OCI-LY3 (cell line): ENCODE data around the gene OLA1.

ENCODE experiments used
- EZH2phosphoT487 ChIP-seq: fragments of 200-600 bp; shearing (Covaris generic); IDR thresholded peaks from 2 replicates; pipeline ENCODE4 v1.6.1; 2018; ENCODE audit warnings: antibody characterized with exemption, mixed run types, low read depth
- TF ChIP-seq, protein P1 (sequence below): fragments of 200-600, 300-600 bp; sonication (generic); IDR thresholded peaks from 2 replicates; pipeline ENCODE4 v1.5.1; 2014; ENCODE audit warnings: antibody characterized with exemption, low read length, low read depth

DNA sequence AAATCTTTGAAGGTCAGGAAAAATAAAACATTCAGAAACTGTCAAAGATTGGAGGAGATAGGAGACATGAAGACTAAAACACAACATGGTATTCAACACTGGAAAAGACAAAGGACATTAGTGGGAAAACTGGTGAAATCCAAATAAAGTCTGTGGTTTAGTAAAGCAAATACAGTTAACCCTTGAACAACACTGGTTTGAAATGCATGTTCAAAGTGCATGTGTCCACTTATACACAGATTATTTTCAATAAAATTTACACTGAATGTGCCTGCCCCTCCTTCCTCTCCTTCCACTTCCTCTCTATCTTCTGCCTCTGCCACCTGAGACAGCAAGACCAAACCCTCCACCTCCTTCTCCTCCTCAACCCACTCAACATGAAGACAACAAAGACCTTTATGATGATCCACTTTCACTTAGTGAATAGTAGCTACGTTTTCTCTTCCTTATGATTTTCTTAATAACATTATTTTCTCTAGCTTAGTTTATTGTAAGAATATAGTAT is 14.5 kb downstream of the OLA1 start:
- TF ChIP-seq, protein P1, sequence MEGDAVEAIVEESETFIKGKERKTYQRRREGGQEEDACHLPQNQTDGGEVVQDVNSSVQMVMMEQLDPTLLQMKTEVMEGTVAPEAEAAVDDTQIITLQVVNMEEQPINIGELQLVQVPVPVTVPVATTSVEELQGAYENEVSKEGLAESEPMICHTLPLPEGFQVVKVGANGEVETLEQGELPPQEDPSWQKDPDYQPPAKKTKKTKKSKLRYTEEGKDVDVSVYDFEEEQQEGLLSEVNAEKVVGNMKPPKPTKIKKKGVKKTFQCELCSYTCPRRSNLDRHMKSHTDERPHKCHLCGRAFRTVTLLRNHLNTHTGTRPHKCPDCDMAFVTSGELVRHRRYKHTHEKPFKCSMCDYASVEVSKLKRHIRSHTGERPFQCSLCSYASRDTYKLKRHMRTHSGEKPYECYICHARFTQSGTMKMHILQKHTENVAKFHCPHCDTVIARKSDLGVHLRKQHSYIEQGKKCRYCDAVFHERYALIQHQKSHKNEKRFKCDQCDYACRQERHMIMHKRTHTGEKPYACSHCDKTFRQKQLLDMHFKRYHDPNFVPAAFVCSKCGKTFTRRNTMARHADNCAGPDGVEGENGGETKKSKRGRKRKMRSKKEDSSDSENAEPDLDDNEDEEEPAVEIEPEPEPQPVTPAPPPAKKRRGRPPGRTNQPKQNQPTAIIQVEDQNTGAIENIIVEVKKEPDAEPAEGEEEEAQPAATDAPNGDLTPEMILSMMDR = no peak
- no peak for TF ChIP-seq EZH2phosphoT487
